ENCODE data around the gene XYLB. TPM values are rescaled to one million over a fixed set of nuclear protein-coding genes. Genes with fewer than 3 reads are reported as not detected.

Gene XYLB
- total and polyA plus RNA-seq, 2 of the 13 experiments (the other 11 are each of a cell fraction or from before 2014, with no cell fraction given), result 25.9 to 30.0 TPM

DNA sequence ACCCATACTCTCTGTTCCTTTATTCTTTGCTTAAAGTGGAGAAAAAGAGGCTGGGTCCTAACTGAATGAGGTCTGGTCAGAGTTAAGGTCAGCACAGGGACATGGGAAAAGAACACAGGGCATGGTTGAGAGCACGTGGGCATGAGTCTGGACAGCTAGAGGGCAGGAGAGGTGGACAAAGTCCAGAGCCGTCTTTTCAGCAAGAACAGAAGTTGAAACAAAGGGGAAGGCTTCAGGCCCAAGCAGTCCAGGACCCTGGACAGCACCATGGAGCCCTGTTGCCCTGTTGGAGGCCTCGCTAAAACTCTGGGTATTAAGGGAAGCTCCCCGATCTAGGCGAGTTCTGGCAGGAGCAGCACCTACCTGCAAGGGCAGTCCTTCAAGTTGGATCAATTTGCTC lies 50.7 kb downstream of the XYLB start (continued):
- TF ChIP-seq, protein P1, sequence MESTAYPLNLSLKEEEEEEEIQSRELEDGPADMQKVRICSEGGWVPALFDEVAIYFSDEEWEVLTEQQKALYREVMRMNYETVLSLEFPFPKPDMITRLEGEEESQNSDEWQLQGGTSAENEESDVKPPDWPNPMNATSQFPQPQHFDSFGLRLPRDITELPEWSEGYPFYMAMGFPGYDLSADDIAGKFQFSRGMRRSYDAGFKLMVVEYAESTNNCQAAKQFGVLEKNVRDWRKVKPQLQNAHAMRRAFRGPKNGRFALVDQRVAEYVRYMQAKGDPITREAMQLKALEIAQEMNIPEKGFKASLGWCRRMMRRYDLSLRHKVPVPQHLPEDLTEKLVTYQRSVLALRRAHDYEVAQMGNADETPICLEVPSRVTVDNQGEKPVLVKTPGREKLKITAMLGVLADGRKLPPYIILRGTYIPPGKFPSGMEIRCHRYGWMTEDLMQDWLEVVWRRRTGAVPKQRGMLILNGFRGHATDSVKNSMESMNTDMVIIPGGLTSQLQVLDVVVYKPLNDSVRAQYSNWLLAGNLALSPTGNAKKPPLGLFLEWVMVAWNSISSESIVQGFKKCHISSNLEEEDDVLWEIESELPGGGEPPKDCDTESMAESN (CRISPR knock-in tag; conservative IDR thresholded peaks at IDR 0.05), result 0 out of 2 replicates have a peak, but pooled peaks have one; percentile 24
- TF ChIP-seq EP300 (IDR thresholded peaks at IDR 0.05; ENCODE audit: low read depth in 2 of 2, low read length in 2 of 2) (0 out of 4 replicates have a peak, but pooled peaks of 1 of the 2 experiments have one; percentile 8), EP300 (CRISPR knock-in tag; IDR thresholded peaks at IDR 0.05; ENCODE audit: borderline replicate concordance) (0 out of 2 replicates have a peak, but pooled peaks have one; percentile 18), ZMYM4 (CRISPR knock-in tag; IDR thresholded peaks at IDR 0.05) (peak; percentile 38; the same call in 1 of the 2 replicates), HOXA9 (CRISPR knock-in tag; IDR thresholded peaks at IDR 0.05; ENCODE audit: borderline replicate concordance) (no peak), TOPORS (CRISPR knock-in tag; IDR thresholded peaks at IDR 0.05) (0 out of 2 replicates have a peak, but pooled peaks have one; percentile 53), HNF4G (IDR thresholded peaks at IDR 0.05; ENCODE audit: borderline replicate concordance, low read depth, low read length) (peak; percentile 41; the same call in 1 of the 2 replicates), HNF4G (CRISPR knock-in tag; IDR thresholded peaks at IDR 0.05; ENCODE audit: borderline replicate concordance, low read depth) (no peak)
- TF ChIP-seq, protein P2, sequence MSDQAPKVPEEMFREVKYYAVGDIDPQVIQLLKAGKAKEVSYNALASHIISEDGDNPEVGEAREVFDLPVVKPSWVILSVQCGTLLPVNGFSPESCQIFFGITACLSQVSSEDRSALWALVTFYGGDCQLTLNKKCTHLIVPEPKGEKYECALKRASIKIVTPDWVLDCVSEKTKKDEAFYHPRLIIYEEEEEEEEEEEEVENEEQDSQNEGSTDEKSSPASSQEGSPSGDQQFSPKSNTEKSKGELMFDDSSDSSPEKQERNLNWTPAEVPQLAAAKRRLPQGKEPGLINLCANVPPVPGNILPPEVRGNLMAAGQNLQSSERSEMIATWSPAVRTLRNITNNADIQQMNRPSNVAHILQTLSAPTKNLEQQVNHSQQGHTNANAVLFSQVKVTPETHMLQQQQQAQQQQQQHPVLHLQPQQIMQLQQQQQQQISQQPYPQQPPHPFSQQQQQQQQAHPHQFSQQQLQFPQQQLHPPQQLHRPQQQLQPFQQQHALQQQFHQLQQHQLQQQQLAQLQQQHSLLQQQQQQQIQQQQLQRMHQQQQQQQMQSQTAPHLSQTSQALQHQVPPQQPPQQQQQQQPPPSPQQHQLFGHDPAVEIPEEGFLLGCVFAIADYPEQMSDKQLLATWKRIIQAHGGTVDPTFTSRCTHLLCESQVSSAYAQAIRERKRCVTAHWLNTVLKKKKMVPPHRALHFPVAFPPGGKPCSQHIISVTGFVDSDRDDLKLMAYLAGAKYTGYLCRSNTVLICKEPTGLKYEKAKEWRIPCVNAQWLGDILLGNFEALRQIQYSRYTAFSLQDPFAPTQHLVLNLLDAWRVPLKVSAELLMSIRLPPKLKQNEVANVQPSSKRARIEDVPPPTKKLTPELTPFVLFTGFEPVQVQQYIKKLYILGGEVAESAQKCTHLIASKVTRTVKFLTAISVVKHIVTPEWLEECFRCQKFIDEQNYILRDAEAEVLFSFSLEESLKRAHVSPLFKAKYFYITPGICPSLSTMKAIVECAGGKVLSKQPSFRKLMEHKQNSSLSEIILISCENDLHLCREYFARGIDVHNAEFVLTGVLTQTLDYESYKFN (CRISPR knock-in tag; conservative IDR thresholded peaks at IDR 0.05), result peak; percentile 36

Data from HepG2 (cell line).